NCI-H128 (cell line): ENCODE data around the gene SORBS2.

Source experiments
- DNase-seq: peaks from one replicate; lab custom pipeline; 2025; ENCODE audit not compliant: unreplicated experiment; lab: John Stamatoyannopoulos, UW

The SORBS2 gene

DNA sequence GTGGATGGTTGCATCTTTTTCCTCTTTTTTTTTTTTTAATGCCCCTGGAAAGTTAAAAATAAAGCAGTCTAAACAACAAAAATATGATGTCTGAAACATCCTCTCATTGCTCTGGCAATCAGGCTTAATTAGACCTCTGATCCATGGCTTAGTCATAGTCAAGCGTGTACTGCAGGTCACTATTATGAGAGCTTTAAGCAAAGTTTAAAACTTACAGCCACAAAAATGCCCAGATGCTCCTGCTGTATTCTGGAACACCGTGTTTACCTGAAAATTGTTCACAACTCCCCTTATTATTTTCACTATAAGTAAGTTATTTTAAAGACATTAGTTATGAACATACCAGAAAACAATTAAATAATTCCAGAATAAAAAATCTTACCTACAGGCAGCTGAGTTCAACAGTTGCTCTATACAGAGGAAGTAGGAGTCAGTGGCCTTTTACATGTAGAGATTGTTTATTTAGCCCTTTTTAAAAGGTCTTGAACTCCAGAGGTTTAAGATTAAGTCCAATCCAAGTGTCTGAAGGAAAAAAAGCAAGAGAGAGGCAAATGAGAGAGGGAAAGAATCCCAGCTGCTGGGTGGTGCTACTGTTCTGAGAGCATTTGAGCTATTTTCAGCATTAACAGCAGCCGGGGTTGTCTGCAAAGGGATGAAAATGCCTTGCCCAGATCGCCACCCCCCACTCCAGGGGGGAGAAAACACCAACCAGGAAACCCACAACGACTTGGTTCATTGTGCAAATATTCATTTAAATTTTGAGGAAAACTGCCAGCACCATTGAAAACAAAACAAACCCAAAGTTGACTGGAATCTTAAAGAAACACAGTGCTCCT lies 36.9 kb downstream of the SORBS2 start:
- DNase-seq, result no peak

DNA sequence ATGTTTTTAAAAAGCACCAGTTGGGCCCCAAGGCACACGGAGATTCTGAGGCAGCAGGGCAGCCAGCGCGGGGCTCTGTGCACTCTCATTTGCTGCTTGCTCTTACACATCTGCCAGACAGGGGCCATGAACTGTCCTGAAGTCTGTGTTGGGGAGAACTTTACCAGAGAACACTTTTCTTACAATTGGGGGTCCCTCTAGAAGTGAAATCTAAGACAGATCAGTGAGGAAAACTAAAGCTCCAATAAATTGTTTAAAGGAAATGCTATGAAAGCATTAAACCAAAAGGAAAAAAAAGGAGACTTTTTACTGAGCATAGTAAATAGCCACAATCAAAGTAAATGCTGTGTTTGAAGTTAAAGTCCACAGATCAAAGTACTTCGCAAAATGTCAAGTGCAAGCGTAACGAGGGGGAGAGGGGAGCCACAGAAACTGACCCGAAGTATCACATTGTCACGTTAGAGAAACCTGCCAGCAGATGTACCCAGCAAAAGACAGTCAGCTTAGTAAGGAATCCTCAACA lies 37.8 kb downstream of the SORBS2 start:
- no peak for DNase-seq

DNA sequence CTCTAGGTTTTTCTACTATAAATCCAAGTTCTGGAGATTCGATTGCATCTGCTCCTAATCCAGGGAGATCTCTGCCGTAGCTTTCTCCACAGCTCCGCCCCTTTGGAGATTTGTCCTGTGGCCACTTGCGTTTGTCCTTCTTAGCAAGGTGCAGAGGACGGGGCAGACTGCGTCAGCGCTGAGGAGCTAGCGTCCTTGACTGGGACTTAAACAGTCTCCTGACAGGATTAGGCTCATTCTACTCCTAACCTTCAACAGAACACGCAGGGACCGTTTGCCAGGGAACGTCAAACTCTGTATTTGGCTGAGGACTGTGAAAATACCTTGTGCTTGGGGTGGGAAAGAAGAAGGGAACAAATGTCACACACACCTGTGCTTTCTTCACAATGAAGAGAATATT lies 38.6 kb downstream of the SORBS2 start:
- DNase-seq, result no peak

DNA sequence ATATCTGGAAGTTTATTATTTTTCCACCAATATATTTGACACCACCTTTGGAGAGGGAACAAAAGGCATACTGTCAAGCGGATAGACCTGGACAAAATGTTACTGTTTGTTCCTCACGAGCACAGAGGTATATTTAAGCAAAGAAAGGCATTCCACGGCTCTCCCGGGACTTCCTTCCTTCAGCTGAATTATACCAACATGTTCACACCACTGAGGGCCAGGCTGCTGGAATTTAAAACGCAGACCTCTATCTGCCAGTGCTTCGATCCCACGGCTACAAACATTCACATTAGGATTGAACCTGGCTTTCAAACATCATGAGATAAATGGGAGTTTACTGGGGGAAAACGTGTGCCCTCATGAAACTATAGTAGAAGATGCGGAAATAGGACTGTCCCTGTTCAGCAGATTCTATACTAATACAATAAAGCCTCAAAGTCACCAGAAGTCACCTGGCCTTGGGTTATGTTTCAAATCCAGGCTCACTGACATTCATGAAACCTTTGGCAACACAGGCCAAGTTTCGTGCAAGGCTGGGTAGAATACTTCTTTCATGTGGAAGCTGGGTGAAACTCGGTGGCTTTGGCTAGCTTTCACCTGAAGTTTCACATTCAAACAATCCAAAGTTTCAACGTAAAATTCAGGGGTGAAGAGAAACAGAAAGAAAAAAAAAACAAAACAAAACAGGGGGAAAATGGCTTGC lies 39.5 kb downstream of the SORBS2 start:
- no peak for DNase-seq

DNA sequence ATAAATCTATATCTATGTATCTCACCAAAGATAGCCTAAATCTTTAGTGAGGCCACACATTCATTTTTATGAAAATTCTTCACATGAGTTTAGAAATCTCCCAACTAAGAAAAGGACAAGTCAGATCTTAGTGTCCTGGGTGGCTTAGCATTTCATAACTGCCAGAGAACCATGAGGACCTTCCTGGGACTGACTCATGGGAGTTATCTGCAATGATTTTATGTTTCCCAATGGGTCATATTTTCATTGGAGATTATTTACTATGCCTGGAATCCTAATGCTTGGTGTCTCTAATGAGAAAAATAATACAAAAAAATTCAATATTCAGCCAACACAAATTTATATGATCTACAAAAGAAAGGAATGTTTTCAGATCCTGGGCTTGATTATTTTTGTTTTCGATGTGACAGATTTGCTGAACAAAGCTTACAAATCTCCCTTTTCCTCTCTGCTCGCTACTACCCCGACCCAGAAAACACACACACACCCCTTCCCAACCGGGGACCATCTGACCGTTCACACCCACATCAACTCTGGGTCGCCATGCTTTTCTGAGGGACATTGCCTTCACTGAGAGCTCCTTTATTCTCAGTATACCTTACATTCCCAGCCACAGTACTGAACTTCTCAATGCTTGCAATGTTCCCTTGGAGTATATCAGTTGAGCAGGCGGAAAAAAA lies 40.1 kb downstream of the SORBS2 start:
- no peak for DNase-seq

DNA sequence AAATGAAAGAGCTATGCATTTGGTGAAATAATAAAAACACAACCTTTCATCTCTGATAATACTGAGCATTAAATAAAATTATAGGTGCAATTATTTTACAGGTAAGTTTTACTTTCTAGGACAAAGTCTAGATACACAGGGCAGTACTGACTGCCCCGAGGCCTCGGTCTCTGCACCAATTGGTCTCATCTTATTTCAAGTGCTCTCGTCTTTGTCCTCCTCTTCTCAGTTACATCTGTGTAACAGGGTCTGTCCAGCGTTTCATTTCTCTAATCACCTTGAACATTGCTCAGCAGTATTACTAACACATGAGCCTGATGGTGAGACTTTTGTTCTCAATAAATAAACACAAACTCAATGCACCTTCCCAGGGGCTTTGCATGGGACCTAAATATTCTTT lies 44.5 kb downstream of the SORBS2 start:
- DNase-seq, result no peak

DNA sequence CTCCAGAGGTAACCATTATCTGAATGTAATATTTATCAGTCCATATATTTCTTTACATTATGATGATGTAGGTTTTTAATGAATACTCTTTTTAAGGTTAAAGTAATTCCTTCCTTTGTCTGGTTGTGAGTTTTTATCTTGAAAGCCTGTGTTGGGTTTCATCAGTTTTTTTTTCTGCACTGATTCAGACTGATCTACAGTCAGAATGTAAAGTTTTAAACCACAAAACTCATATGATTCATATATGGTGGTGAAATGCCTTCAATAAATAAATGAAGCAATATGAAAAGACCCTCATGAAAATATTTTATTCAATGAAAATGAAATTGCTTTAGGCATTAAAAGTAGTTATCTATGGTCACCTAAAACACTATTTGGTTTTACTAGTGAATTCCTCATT lies 47.1 kb downstream of the SORBS2 start:
- no peak for DNase-seq

DNA sequence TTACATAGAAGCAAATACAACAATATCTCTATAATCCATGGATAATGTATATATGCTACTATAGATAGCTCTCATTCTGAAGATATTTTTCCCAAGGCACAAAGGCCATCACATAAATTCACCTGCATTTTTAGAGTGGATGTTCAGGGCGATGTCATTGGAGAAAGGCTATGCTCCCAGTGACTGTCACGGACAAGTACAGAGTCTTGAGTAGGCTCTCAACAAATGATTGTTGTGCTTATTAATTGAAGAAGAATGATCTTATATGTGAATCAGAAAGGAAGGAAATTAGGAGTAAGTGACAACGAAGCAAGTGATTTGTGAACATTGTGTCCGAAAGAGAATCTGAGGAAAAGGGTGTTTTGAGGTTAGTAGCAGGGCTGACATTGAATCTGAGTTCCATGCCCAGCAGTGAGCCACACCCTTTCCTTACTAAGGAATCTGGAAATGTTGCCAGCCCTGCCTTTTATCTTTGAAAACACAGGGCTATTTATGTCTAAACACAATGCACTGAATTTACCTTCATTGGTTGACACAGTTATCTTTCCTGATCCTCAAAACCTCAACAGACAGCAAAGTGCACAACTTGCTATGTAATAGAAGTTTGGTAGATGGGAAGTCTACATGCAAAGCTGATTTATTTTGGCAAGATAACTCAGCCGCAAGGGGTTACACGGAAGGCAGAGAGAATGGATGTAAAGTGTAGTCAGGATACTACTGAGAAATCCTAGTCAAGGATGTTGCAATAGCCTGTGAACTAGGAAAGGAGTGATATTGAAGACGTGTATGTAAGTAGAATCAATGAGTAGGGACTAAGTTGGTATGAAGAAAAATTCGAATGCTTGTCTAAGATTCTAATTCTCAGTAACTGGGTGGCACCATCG lies 50.4 kb downstream of the SORBS2 start:
- no peak for DNase-seq

DNA sequence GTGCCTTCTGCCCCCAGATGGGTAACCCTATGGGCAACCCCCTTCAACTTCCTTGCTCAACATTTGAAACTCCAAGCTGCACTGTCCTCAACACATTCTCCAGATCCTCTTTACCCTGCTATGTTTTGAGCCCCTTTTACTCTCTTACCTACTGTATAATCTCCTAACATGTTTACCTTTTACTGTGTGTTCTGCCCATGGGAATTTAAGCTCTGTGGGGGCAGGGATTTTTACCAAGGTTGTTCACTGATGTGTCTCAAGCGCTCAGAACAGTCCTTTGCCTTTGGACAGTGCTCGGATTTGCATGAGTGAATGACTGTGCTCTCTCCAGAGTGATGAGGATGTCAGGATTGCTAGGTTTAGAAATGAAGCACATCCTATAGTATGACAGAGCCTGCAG lies 53.2 kb downstream of the SORBS2 start:
- no peak for DNase-seq

DNA sequence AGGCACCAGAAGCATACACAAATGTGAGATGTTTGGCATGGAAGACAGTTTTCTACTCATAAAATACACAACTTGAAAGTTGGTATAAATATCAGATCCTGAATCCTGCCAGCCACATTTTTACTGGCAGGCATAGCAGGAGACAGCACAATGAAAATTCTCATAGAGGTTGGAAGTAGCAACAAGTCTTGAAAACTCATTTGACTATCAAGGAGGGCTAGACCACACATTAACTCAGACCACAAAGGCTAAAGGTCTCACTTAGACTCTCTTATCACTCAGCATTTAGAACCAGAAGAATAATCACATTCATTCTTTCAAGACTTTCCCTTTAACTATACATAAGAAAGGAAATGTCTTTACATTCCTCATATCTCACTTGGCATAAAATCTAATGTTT lies 56.5 kb downstream of the SORBS2 start:
- DNase-seq, result no peak

DNA sequence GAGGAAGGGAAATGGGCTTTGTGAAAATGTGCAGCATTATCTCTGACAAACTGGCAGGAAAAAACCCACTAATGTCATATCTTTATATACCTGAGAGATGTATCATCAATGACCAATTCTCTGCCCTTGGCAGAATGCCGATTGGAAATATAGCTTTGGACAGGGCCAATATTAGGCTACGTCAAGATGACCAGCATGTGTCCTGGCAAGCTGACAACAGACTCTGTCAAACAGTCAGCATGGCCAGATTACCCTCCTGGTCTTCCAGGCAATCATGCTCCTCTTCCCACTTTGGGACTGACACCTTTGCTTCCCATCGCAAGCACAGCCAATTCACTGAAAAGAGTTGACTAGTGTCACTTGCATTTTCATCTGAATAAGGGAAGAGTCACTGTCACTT lies 57.0 kb downstream of the SORBS2 start:
- DNase-seq, result no peak

DNA sequence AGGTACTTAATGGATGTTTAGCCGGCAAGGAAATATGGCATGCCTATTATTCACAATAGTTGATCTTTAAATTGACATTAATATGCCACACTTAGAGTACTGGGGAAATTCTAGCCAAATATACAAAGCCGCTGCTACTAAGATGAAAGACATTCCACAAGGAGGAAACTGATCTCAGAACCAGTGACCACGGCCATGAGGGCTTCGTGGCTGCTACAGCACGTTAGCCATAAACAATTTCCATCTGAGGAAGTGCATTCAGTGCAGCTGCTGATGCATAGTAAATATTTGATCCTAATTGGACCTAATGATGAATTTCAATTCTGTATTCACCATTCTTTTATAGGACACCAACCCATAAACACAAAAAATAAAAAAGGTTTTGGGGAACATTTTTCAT lies 59.1 kb downstream of the SORBS2 start:
- DNase-seq, result no peak

DNA sequence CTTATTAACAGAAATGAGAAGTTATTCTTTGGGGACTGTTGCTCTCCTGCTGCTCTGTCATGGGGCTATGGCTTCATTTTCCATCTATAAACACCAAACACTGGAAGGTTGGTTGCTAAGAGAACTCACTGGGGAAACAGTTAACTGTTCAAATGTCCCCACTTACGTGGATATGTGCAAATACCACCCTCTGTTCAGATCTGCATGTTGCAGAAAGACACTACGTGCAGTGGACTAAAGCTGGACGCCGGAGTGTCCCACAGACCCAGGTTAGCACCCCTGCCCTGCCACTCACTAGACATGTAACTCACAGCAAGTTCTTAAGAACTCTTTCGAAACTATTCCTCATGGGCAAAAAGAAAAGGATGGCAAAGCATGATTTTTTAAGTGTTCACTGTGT lies 62.1 kb downstream of the SORBS2 start:
- no peak for DNase-seq

DNA sequence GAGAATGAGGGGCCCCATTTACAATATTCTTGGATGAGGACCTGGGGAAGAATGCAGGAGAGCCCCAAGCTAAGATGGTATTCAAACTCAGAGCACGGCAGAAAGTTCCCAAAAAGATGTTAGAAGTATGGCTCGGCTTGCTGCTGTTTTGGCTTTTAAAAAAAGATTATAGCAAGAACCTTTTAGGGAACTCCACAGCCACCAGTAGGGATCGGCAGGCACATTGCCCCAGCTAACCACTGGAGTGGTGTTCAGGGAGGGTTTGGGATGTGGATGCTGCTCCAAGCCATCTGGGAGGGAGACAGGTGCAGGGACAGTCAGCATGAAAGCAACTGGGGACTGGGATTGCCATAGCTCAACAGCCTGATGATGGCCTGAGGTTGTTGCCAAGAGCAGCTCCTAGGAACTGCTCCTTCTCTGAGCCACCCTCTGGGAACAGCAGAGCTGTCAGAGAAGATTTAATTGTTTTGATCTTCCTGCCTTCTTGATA lies 63.0 kb downstream of the SORBS2 start:
- DNase-seq, result no peak

DNA sequence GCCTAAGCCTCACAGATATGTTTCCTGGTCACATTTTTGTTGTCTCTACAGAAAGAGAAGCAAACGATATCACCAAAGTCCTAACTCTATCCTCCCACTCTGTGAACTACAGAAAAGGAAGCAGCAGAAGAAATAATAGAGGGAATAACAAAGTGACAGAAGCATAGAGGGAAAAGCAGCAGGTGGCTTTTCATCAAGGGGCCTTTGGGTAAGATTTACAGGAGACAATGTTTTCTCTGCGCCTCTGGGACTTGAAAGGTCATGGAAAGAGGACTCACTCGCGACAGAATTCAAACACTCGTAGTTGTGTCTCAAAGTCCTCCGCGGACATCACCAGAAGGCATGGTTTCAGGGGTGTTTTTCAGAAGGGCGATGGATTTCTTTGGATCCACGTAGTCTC lies 66.1 kb downstream of the SORBS2 start:
- no peak for DNase-seq

DNA sequence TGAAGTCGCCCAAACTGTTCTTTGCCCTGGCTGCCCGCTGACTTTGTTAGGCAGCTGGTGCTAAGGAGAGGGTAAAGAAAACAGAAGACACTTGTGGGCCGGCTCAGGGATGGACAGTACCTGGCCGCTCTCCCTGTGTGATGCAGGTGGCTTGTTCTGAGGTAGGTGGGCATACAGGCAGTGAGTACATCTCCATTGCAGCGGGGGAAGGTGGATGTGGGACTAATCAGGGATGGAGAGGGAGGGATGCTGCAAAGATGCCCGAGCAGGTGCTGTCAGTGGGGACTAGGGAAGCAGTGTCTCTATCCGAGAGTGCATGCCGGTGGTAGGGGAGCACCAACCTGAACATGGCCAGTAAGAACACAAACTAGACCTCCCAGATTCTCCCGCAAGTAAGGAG lies 67.0 kb downstream of the SORBS2 start:
- DNase-seq, result no peak

DNA sequence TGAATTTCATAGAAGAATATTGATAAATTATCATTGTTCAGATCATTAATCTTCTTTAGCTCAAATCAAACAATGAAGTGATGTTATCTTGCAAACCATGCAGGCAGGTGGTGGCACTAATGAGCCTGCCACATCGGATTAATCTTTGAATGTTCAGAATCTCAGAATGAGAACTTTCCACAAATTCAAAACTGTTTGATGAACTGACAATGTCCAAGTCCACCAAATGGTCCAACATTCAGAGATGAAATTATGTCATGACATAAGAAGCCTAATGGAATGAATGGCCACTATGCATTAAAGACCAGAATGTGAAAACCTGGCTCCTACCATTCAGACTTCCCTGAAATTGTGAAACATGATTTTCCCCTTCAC lies 67.5 kb downstream of the SORBS2 start:
- no peak for DNase-seq

DNA sequence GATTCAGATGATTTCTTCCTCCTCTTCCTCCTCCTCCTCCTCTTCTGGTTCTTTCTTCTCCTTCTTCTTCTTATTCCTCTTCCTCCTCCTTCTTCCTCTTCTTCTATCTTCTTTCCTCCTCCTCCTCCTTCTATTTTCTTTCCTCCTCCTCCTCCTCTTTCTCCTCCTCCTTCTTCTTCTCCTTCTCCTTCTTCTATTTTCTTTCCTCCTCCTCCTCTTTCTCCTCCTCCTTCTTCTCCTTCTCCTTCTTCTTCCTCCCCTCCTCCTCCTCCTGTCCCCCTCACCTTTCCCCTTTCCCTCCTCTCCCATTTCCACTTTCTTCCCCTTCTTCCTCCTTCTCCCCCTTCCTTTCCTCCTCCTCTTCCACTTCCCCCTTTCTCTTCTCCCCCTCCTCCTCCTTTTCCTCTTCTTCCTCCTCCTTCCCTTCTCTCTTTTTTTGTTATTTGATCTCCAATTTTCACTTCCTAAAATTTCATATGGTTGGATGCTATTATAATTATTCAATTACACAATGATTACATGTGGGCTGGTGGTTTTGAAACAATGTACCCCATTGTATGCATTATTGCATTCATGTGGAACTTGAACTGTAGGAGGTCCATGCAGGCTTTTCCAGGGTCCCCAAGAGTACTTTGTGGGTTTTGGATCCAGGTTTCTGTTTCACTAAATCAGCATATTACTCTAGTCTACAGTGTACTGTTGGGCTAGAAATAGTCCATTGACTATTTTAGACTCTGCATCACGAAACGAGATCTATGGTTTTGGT lies 68.1 kb downstream of the SORBS2 start:
- DNase-seq, result no peak

DNA sequence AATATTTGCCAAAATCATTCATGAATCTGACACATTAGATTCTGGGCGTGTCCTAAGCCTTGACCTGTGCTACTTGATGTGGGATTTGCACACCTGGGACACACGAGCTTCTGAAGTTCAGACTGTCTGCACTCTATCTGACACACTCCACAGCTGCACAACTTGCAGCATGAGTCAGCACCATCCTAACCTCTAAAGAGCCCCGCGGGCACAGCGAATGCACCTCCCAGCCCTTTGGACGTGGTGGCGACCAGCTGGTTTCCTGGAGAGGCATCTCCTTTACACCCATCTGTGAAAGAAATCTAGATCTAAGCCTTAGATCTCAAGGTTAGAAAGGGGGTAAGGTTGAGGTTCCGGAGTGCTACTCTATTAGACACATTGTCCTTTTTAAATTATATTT lies 69.2 kb downstream of the SORBS2 start:
- DNase-seq, result no peak

DNA sequence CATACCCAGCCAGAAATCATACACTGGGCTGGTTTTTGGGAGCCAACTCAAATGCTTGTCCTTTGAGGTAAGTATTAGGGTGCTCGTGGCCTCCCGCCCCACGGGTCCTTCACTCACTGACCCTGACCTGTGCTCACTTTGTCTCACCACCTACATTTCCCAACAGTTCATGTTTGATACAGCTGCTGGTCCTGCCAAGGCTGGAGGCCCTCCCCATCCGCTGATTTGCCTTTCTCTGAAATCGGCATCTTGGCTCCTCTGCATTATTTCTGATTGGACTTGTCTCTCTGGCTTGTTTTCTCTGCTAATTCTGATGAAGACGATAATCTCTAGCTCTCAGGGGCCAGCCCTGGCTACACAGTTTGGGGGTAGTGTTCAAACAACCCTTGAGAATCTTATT lies 70.2 kb downstream of the SORBS2 start:
- no peak for DNase-seq
